HL-60 (cell line): ENCODE measurements around the gene MYBPHL.

Source experiments
- DNase-seq, 2 experiments: peaks; one replicate each; pipeline ENCODE4 v3.0.0-alpha.2; 2010 to 2020; ENCODE audit warnings: low read depth in 1 of 2, low spot score in 1 of 2
- H3K27ac ChIP-seq: fragments of 250-450 bp; sonication (Bioruptor Pico); replicated peaks from 2 replicates; pipeline ENCODE4 v1.5.1; 2020; ENCODE audit warnings: mild to moderate bottlenecking, moderate library complexity
- H3K27me3 ChIP-seq: fragments of 250-450 bp; sonication (Bioruptor Pico); 2 replicates; pipeline ENCODE4 v1.5.1; 2021; ENCODE audit warnings: mild to moderate bottlenecking, moderate library complexity; ENCODE audit not compliant: insufficient read depth, poor library complexity, severe bottlenecking
- H3K4me3 ChIP-seq: replicated peaks from 2 replicates; pipeline ENCODE4 v1.5.1; 2011; ENCODE audit warnings: mild to moderate bottlenecking, control low read depth, low read length; ENCODE audit not compliant: insufficient read depth
- CTCF ChIP-seq: IDR thresholded peaks from one replicate; pipeline ENCODE4 v1.5.1; 2011; ENCODE audit warnings: low read length, control low read depth, inconsistent platforms; ENCODE audit not compliant: insufficient read depth
- GABPA ChIP-seq: IDR thresholded peaks from 2 replicates; pipeline ENCODE4 v1.6.1; 2012; ENCODE audit warnings: low read depth
- POLR2AphosphoS5 ChIP-seq: IDR thresholded peaks from 2 replicates; pipeline ENCODE4 v1.6.1; 2012; ENCODE audit warnings: low read depth
- REST ChIP-seq: IDR thresholded peaks from 2 replicates; pipeline ENCODE4 v1.6.1; 2012; ENCODE audit warnings: low read depth; ENCODE audit not compliant: insufficient replicate concordance
- SPI1 ChIP-seq: IDR thresholded peaks from 2 replicates; pipeline ENCODE4 v1.6.1; 2012; ENCODE audit warnings: low read depth, mild to moderate bottlenecking, borderline replicate concordance

MYBPHL gene

GRCh38 chr1:109255097-109255651, 51.6 kb downstream of the MYBPHL start:
- Histone ChIP-seq H3K4me3 (no peak overlapping the region), H3K27me3 (peaks cover 16% of the 10 kb centered on the region), H3K27ac (no peak overlapping the region)
- no peak for TF ChIP-seq SPI1
- TF ChIP-seq POLR2AphosphoS5 = no peak
- TF ChIP-seq CTCF = no peak
- TF ChIP-seq REST = no peak
- TF ChIP-seq GABPA = no peak
- DNase-seq = no peak

GRCh38 chr1:109254621-109255096, 52.2 kb downstream of the MYBPHL start:
- H3K4me3 ChIP-seq = no peak overlapping the region
- H3K27ac ChIP-seq = no peak overlapping the region
- DNase-seq = no peak
- H3K27me3 ChIP-seq = peaks cover 18% of the 10 kb centered on the region
- TF ChIP-seq GABPA = no peak

GRCh38 chr1:109253803-109254620, 52.8 kb downstream of the MYBPHL start:
- DNase-seq = no peak
- TF ChIP-seq CTCF (no peak), GABPA (no peak), POLR2AphosphoS5 (no peak), REST (no peak), SPI1 (no peak)
- Histone ChIP-seq H3K27me3 (peaks cover 18% of the 10 kb centered on the region), H3K4me3 (no peak overlapping the region), H3K27ac (no peak overlapping the region)

GRCh38 chr1:109252893-109253802, 53.7 kb downstream of the MYBPHL start:
- peaks cover 18% of the 10 kb centered on the region for H3K27me3 ChIP-seq
- no peak overlapping the region for H3K27ac ChIP-seq
- DNase-seq = no peak
- no peak overlapping the region for H3K4me3 ChIP-seq
- no peak for TF ChIP-seq POLR2AphosphoS5
- TF ChIP-seq GABPA = no peak
- TF ChIP-seq SPI1 = no peak
- TF ChIP-seq CTCF = no peak
- TF ChIP-seq REST = no peak
